Measurements from ENCODE around the gene HHAT. TPM values are rescaled to one million over a fixed set of nuclear protein-coding genes. Genes with fewer than 3 reads are reported as not detected.

The HHAT gene
- total and polyA plus RNA-seq, 2 donors (not counting 3 experiments of a cell fraction or from before 2014, with no cell fraction given) = 2.4 to 4.3 TPM

- no peaks in the 10 kb centered on the region for H3K36me3 ChIP-seq (ENCODE audit: control insufficient read depth in 2 of 2, extremely low read depth in 1 of 2, insufficient read depth in 2 of 2, low read length in 2 of 2)
- CTCF ChIA-PET = no interaction called here
- TF ChIP-seq CTCF (IDR thresholded peaks at IDR 0.05; ENCODE audit: extremely low read depth in 1 of 2, insufficient read depth in 1 of 2, low read depth in 1 of 2, low read length in 2 of 2) = no peak
- no peak for TF ChIP-seq MYC (IDR thresholded peaks at IDR 0.05; ENCODE audit: low read depth, low read length)
- TF ChIP-seq GATA2 (IDR thresholded peaks at IDR 0.05; ENCODE audit: insufficient read depth, insufficient read length, low read depth, low read length) = no peak
- no peak for TF ChIP-seq POLR2AphosphoS5 (IDR thresholded peaks at IDR 0.05; ENCODE audit: insufficient read depth, low read depth, low read length)
- no peak for TF ChIP-seq EZH2 (IDR thresholded peaks at IDR 0.05; ENCODE audit: borderline replicate concordance, low read depth, low read length, severe bottlenecking)
- H4K20me1 ChIP-seq (replicated peaks; ENCODE audit: control insufficient read depth, extremely low read depth, insufficient read depth, low read length) = no peaks in the 10 kb centered on the region
- no peaks in the 10 kb centered on the region for H3K79me2 ChIP-seq (ENCODE audit: control insufficient read depth, insufficient read depth, low read length)
- no peak for DNase-seq (ENCODE audit: low read depth, low spot score)
- H3K4me2 ChIP-seq (ENCODE audit: insufficient read depth, low read length) = no peak overlapping the region
- no peak for FAIRE-seq
- H3K27ac ChIP-seq (ENCODE audit: insufficient read depth, low read depth, low read length) = no peak overlapping the region
- BruUV-seq (replicated peaks) = no TSS peak
- no peak overlapping the region for H3K4me3 ChIP-seq (replicated peaks in 1 of 3; ENCODE audit: insufficient read depth in 1 of 3, low read depth in 1 of 3, low read length in 3 of 3)
- peaks cover 20 to 21% of the 10 kb centered on the region in 2 experiments for H3K27me3 ChIP-seq (ENCODE audit: control insufficient read depth in 2 of 2, insufficient read depth in 2 of 2, low read length in 2 of 2)
- intact Hi-C loops (cut with micrococcal nuclease) (no loop called here), dilution Hi-C loops (cut with MboI; ENCODE audit: extremely low pct_ligation_motif_present, low sequenced_read_pairs) (no loop called here)
- no peak overlapping the region for H2AFZ ChIP-seq (ENCODE audit: low read depth, low read length)
- no peak overlapping the region for H3K9ac ChIP-seq (replicated peaks; ENCODE audit: extremely low read depth, insufficient read depth, low read length)
- H3K9me1 ChIP-seq (replicated peaks; ENCODE audit: control insufficient read depth, extremely low read depth, insufficient read depth, low read length) = no peaks in the 10 kb centered on the region
- H3K9me3 ChIP-seq (replicated peaks; ENCODE audit: control insufficient read depth, insufficient read depth, low read length) = no peaks in the 10 kb centered on the region
- POLR2A ChIA-PET = interaction anchor here (0.9 kb wide), 1 partner anchor 25 kb away, joined by 3 read pairs; no protein-coding TSS in a partner anchor
- no peaks in the 10 kb centered on the region for H3K4me1 ChIP-seq (ENCODE audit: control insufficient read depth, extremely low read depth, insufficient read depth, low read length)
These were observed 40.6 kb upstream of the HHAT start for GRCh38 chr1:210288116-210288515.

- peaks cover 22 to 23% of the 10 kb centered on the region in 2 experiments for H3K27me3 ChIP-seq (ENCODE audit: control insufficient read depth in 2 of 2, insufficient read depth in 2 of 2, low read length in 2 of 2)
- H3K36me3 ChIP-seq (ENCODE audit: control insufficient read depth in 2 of 2, extremely low read depth in 1 of 2, insufficient read depth in 2 of 2, low read length in 2 of 2) = no peaks in the 10 kb centered on the region
- no peak overlapping the region for H3K4me3 ChIP-seq (replicated peaks in 1 of 3; ENCODE audit: insufficient read depth in 1 of 3, low read depth in 1 of 3, low read length in 3 of 3)
- no peak overlapping the region for H3K4me2 ChIP-seq (ENCODE audit: insufficient read depth, low read length)
- no peaks in the 10 kb centered on the region for H3K79me2 ChIP-seq (ENCODE audit: control insufficient read depth, insufficient read depth, low read length)
- H4K20me1 ChIP-seq (replicated peaks; ENCODE audit: control insufficient read depth, extremely low read depth, insufficient read depth, low read length) = no peaks in the 10 kb centered on the region
- no peaks in the 10 kb centered on the region for H3K4me1 ChIP-seq (ENCODE audit: control insufficient read depth, extremely low read depth, insufficient read depth, low read length)
- H2AFZ ChIP-seq (ENCODE audit: low read depth, low read length) = no peak overlapping the region
- H3K9ac ChIP-seq (replicated peaks; ENCODE audit: extremely low read depth, insufficient read depth, low read length) = no peak overlapping the region
- POLR2A ChIA-PET = no interaction called here
- no peak for FAIRE-seq
- intact Hi-C loops (cut with micrococcal nuclease) (no loop called here), dilution Hi-C loops (cut with MboI; ENCODE audit: extremely low pct_ligation_motif_present, low sequenced_read_pairs) (no loop called here)
- TF ChIP-seq JUN (IDR thresholded peaks at IDR 0.05; ENCODE audit: borderline replicate concordance, insufficient read depth, insufficient read length, low read depth) (no peak), GATA2 (IDR thresholded peaks at IDR 0.05; ENCODE audit: insufficient read depth, insufficient read length, low read depth, low read length) (no peak), EZH2 (IDR thresholded peaks at IDR 0.05; ENCODE audit: borderline replicate concordance, low read depth, low read length, severe bottlenecking) (no peak), CTCF (IDR thresholded peaks at IDR 0.05; ENCODE audit: extremely low read depth in 1 of 2, insufficient read depth in 1 of 2, low read depth in 1 of 2, low read length in 2 of 2) (no peak), FOS (IDR thresholded peaks at IDR 0.05; ENCODE audit: borderline replicate concordance, insufficient read depth, low read length) (no peak), POLR2AphosphoS5 (IDR thresholded peaks at IDR 0.05; ENCODE audit: insufficient read depth, low read depth, low read length) (no peak), MYC (IDR thresholded peaks at IDR 0.05; ENCODE audit: low read depth, low read length) (no peak), POLR2A (IDR thresholded peaks at IDR 0.05; ENCODE audit: low read depth, low read length) (no peak), MAX (IDR thresholded peaks at IDR 0.05; ENCODE audit: insufficient read depth, insufficient read length) (no peak)
- DNase-seq (ENCODE audit: low read depth, low spot score) = no peak
- no TSS peak for BruUV-seq (replicated peaks)
- H3K9me1 ChIP-seq (replicated peaks; ENCODE audit: control insufficient read depth, extremely low read depth, insufficient read depth, low read length) = no peaks in the 10 kb centered on the region
- CTCF ChIA-PET = no interaction called here
- no peaks in the 10 kb centered on the region for H3K9me3 ChIP-seq (replicated peaks; ENCODE audit: control insufficient read depth, insufficient read depth, low read length)
- no peak overlapping the region for H3K27ac ChIP-seq (ENCODE audit: insufficient read depth, low read depth, low read length)
These were observed 39.5 kb upstream of the HHAT start for GRCh38 chr1:210289248-210289647.
